HT-29 (cell line): Measurements from ENCODE around the gene UQCC3. TPM values are rescaled to one million over a fixed set of nuclear protein-coding genes. Genes with fewer than 3 reads are reported as not detected.

Experiments
- small RNA-seq: library from RNA; depleted of rRNA; stranded (forward); fragments of <200 nt; gene quantifications from one replicate; pipeline ENCODE3, GENCODE V24; 2014
- total RNA-seq: library from RNA; depleted of rRNA; stranded (reverse); fragments of >200 nt; shearing (Covaris generic); gene quantifications from 2 replicates; pipeline ENCODE4 v1.2.3, GENCODE V29; 2014; rRNA removed

The UQCC3 gene
- total RNA-seq, 1 experiment from 2014 or later: 124 TPM

Small RNA genes within 50 kb of the gene (small RNA-seq; reads per million reads assigned to genes)
- gene SNORA57: not detected

Other genes starting within 250 kb of the UQCC3 start
- 281 and 282 TPM in 2 replicates for gene AHNAK, start 124.9 kb upstream of the UQCC3 start, total RNA-seq
- gene EEF1G, start 97.8 kb upstream of the UQCC3 start, total RNA-seq: 1,888 and 1,945 TPM in 2 replicates
- 19.3 and 25.1 TPM in 2 replicates for gene TUT1, start 80.2 kb upstream of the UQCC3 start, total RNA-seq
- gene MTA2, start 69.8 kb upstream of the UQCC3 start, total RNA-seq: 223 and 229 TPM in 2 replicates
- 72.3 and 72.5 TPM in 2 replicates for gene EML3, start 58.9 kb upstream of the UQCC3 start, total RNA-seq
- 10.9 and 13.6 TPM in 2 replicates for gene ROM1, start 58.4 kb upstream of the UQCC3 start, total RNA-seq
- gene B3GAT3, start 49.7 kb upstream of the UQCC3 start, total RNA-seq: 63.1 and 82.8 TPM in 2 replicates
- 257 and 314 TPM in 2 replicates for gene GANAB, start 25.1 kb upstream of the UQCC3 start, total RNA-seq
- gene INTS5, start 18.4 kb upstream of the UQCC3 start, total RNA-seq: 44.6 and 47.4 TPM in 2 replicates
- 272 and 322 TPM in 2 replicates for gene C11orf98, start 6.5 kb upstream of the UQCC3 start, total RNA-seq
- 24.5 and 25.2 TPM in 2 replicates for gene CSKMT, start 6.4 kb upstream of the UQCC3 start, total RNA-seq
- 11.3 and 13.3 TPM in 2 replicates for gene LBHD1, start 594 bp downstream of the UQCC3 start, total RNA-seq
- 247 and 265 TPM in 2 replicates for gene UBXN1, start 7.4 kb downstream of the UQCC3 start, total RNA-seq
- gene LRRN4CL, start 17.9 kb downstream of the UQCC3 start, total RNA-seq: 0.50 TPM in 1 of 2 replicates, not detected in the other
- gene BSCL2, start 35.8 kb downstream of the UQCC3 start, total RNA-seq: 147 and 161 TPM in 2 replicates
- gene GNG3, start 36.0 kb downstream of the UQCC3 start, total RNA-seq: not detected in 2 replicates
- gene HNRNPUL2, start 55.8 kb downstream of the UQCC3 start, total RNA-seq: 12.2 and 12.3 TPM in 2 replicates
- gene TTC9C, start 56.8 kb downstream of the UQCC3 start, total RNA-seq: 32.4 and 45.5 TPM in 2 replicates
- 10.6 and 13.1 TPM in 2 replicates for gene ZBTB3, start 82.5 kb downstream of the UQCC3 start, total RNA-seq
- gene POLR2G, start 89.9 kb downstream of the UQCC3 start, total RNA-seq: 138 and 141 TPM in 2 replicates
- gene TAF6L, start 99.7 kb downstream of the UQCC3 start, total RNA-seq: 57.9 and 71.7 TPM in 2 replicates
- gene TMEM179B, start 115.7 kb downstream of the UQCC3 start, total RNA-seq: 87.6 and 114 TPM in 2 replicates
- gene TMEM223, start 120.3 kb downstream of the UQCC3 start, total RNA-seq: 77.3 and 79.3 TPM in 2 replicates
- 24.4 and 31.7 TPM in 2 replicates for gene NXF1, start 133.8 kb downstream of the UQCC3 start, total RNA-seq
- gene STX5, start 160.4 kb downstream of the UQCC3 start, total RNA-seq: 64.6 and 80.6 TPM in 2 replicates
- gene TEX54, start 161.2 kb downstream of the UQCC3 start, total RNA-seq: 0.61 TPM in 1 of 2 replicates, not detected in the other
- gene WDR74, start 167.9 kb downstream of the UQCC3 start, total RNA-seq: 183 and 191 TPM in 2 replicates
- 418 and 438 TPM in 2 replicates for gene SLC3A2, start 209.2 kb downstream of the UQCC3 start, total RNA-seq
- gene CHRM1, start 249.7 kb downstream of the UQCC3 start, total RNA-seq: 0.18 TPM in 1 of 2 replicates, not detected in the other